Fibroblast of the aortic adventitia (primary cell): ENCODE measurements around the gene SPATA2. TPM values are rescaled to one million over a fixed set of nuclear protein-coding genes. Genes with fewer than 3 reads are reported as not detected.

Source experiments
- DNase-seq: peaks from one replicate; pipeline ENCODE4 v3.0.0-alpha.2; 2010; ENCODE audit warnings: low read depth
- H3K4me3 ChIP-seq: 2 replicates; pipeline ENCODE4 v1.5.1; 2011; ENCODE audit warnings: low read depth, mild to moderate bottlenecking, control low read depth, low read length, moderate library complexity
- CTCF ChIP-seq: IDR thresholded peaks from 2 replicates; pipeline ENCODE4 v1.5.1; 2011; ENCODE audit warnings: mild to moderate bottlenecking, low read length, control low read depth, inconsistent platforms; ENCODE audit not compliant: insufficient read depth
- total RNA-seq: library from RNA; depleted of rRNA; stranded (reverse); fragments of >200 nt; gene quantifications from 2 replicates; pipeline ENCODE4 v1.2.3, GENCODE V29; 2012; ENCODE audit warnings: low replicate concordance

Gene SPATA2
- total RNA-seq, 1 donor: 3.4 TPM

- TF ChIP-seq CTCF: peak; percentile 95
- H3K4me3 ChIP-seq: no peak overlapping the region
- peak; percentile 93 for DNase-seq
Observed at GRCh38 chr20:49928411-49929141, 13.2 kb upstream of the SPATA2 start.

GRCh38 chr20:49925901-49926454 lies 10.6 kb upstream of the SPATA2 start:
- no peak for DNase-seq
- TF ChIP-seq CTCF: no peak
- H3K4me3 ChIP-seq: no peak overlapping the region

- no peak overlapping the region for H3K4me3 ChIP-seq
- DNase-seq: peak; percentile 39
- TF ChIP-seq CTCF: no peak
Observed at GRCh38 chr20:49924247-49924646, 8.9 kb upstream of the SPATA2 start.

- no peak for DNase-seq
- no peak overlapping the region for H3K4me3 ChIP-seq
- TF ChIP-seq CTCF: no peak
Observed at GRCh38 chr20:49919461-49919860, 4.1 kb upstream of the SPATA2 start.

- H3K4me3 ChIP-seq: no peak overlapping the region
- no peak for DNase-seq
- TF ChIP-seq CTCF: no peak
Observed at GRCh38 chr20:49919009-49919408, 3.7 kb upstream of the SPATA2 start.

GRCh38 chr20:49918446-49918845 lies 3.1 kb upstream of the SPATA2 start:
- no peak for TF ChIP-seq CTCF
- H3K4me3 ChIP-seq: no peak overlapping the region
- DNase-seq: no peak
